NCI-H2227 treated with DMSO at 0.1 percent for 48 hours (cell line): ENCODE measurements around the gene AP2M1.
"Not testable (repeated sequence)": the region's sequence is repeated elsewhere in the genome, so short reads cannot be mapped to it uniquely, and the experiment has no call there.

ENCODE experiments used
- DNase-seq: peaks from one replicate; lab custom pipeline; 2025; lab: John Stamatoyannopoulos, UW

Gene AP2M1

DNA sequence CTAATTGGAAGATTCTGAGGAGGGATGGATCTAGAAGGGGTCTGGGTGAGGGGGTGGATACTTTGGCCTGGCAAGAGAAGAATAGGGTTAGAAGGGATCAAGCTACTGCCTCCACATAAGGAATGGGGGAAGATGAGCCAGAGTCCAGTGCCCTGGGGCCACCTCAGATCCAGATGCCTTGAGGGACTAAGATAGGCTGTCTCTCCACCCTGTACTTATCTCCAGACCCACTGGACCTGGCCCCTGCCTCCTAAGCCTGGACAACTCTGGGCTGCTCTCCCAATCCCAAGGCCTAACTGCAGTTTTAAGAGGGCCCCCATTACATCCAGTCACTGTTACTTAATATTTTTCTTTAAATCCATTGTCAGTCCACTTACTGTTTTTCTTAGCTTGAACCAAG, 17.4 kb upstream of the AP2M1 start:
- no peak for DNase-seq

DNA sequence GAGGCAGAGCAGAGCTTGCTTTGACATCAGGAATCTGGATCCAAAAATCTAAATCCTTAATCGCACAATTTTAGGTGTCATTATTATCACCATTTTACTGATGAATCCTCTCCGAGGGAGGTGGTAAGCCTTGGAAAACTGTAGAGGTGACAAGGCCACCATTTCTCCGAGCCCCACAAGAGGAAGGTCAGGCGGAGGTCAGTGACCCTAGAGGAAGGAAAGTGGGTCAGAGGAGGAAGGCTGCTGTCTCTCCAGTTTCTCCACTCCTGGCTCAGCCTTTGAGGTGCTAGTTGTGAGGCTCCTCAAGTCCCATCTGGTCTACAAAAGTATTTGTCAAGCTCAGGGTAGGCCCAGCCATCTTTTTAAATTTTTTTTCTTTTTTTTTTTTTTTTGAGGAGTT, 16.3 kb upstream of the AP2M1 start:
- DNase-seq: no peak

DNA sequence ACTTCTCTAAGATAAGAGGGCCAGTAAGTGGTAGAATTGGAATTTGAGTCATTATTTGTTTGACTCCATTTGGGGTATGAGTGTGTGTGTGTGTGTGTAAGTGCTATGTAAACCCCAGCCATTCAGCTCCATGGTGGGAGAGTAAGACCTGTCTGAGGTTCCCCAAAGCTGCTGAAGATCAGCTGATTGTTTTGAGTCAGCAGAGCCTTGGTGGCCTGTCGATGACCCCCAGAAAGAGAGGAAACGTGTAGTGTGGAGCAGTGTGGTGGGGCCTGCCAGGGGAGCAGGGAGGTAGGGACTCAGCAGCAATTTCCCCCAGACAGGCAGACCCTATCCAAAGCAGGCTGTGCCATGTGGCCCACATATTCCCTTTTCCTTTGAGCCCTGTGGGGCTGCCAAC, 14.2 kb upstream of the AP2M1 start:
- no peak for DNase-seq

DNA sequence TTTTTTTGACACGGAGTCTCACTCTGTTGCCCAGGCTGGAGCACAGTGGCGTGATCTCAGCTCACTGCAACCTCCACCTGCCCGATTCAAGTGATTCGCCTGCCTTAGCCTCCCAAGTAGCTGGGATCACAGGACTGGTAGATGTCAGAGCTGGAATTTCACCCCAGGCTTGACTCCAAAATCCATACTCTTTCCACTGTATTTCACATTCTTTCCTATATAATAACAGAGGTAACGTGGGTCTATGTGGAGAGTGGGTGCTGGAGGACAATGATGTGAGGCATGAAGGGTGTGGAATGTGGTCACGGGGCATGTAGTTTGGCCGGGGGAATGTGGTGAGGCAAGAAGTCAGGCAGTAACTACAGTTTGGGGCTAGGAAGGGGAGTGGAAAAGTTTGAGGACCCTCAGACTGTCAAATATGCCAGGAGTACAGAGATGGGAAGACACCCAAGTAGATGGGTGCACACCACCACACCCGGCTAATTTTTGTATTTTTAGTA, 12.0 kb upstream of the AP2M1 start:
- DNase-seq: not testable (repeated sequence)

DNA sequence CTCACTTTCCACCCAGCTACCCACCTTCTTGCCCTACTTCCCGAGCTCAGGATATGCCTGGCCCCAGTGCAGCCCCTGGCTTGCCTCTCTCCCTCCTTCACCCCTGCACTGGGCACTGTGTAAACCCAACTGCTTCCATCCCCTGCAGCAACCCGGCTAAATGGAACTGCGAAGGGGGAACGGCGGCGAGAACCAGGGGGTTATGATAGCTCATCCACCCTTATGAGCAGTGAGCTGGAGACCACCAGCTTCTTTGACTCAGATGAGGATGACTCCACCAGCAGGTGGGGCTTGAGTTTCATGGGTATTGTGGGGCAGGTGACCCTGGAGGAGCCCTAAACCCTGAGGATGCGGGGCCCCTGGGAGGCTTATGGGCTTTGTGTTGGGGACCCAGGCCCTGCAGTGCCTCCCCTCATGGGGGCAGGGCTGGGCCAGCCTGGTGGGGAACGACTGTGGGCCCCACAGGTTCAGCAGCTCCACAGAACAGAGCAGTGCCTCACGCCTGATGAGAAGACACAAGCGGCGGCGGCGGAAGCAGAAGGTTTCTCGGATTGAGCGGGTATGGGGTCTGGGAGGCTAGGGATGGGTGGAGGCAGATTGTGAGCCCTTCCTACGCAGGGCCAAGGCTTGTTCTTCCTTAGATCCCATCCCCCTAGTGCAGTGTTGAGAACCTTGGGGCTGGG, 9.9 kb upstream of the AP2M1 start:
- DNase-seq: no peak

DNA sequence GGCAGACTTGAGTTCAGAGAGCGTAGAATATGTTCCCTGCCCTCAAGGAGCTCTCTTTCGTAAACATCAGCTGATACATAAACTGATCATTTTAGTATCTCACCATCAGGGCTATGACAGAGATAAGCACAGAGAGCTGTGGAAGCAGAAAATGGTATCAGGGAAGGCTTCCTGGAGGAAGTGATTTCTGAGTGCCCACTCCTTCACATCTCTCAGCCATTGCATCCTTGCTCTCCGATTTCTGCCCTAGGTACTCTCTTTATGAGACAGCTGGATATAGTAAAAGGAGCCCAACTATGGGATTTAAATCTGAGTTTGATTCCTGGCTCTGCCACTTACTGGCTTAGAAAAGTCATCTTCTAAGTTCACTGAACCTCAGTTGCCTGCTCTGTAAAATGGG, 9.1 kb upstream of the AP2M1 start:
- no peak for DNase-seq

DNA sequence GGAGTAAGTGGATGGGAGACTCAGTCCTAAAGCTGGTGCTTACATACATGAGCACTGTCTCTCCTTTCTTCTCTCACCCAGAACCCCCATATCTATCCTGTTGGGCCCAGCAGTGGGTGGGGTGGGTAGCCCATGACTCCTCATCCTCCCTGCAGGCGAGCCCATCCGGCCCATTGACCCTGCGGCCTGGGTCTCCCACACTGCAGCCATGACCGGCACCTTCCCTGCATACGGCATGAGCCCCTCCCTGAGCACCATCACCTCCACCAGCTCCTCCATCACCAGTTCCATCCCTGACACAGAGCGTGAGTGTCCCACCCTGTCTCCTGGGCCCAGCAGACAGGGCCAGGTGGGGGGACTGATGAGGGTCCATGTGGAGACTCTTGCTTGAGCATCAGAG, 8.0 kb upstream of the AP2M1 start:
- DNase-seq: no peak

DNA sequence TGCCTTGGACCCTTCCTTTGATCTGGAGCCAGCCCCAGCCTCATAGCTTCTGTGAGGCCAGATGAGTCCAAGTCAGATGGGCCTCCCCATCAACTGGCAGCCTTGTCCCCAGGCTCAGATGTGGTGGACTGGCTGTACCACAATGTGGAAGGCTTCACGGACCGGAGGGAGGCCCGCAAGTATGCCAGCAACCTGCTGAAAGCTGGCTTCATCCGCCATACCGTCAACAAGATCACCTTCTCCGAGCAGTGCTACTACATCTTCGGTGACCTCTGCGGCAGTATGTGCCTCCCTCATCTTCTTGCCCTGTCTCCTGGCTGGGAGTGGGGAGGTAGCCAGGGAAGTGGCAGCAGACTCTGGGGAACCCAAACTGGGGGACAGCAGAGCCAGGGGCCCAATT, 6.9 kb upstream of the AP2M1 start:
- no peak for DNase-seq

DNA sequence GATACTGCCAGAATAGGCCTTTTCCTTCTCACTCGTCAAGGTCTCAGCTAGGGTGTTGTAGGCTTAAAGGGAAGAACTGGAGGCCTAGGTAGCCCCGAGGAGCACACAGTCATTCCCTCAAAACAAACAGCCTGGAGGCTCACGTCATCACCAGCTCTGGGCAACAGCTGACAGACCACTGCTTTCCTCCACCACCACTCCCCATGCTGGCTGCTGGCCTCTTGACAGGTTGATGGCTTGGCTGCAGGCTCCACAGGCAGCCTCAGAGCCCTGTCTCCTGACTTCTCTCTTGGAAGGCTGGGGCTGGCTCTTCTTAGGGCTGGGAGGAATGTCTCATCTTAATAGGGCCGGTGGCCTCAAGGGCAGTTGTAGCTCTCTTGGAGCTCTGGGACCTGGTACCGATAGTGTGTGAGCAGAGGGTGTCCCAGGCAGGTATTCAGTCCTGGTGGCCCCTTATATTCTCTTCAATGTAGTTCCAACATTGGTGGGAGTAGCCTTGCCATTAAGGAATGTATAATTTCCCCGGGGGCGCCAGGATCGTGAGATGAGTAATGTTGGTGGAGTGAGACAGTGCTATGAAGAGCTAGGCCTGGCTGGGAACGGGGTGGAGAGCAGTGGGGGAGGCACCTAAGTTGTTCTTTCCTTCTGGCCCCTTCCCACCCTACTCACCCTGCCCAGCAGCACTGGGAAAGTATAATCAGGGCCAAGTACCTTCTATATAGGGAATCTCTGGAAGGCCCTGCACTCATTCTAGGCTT, 6.1 kb upstream of the AP2M1 start:
- DNase-seq: no peak

DNA sequence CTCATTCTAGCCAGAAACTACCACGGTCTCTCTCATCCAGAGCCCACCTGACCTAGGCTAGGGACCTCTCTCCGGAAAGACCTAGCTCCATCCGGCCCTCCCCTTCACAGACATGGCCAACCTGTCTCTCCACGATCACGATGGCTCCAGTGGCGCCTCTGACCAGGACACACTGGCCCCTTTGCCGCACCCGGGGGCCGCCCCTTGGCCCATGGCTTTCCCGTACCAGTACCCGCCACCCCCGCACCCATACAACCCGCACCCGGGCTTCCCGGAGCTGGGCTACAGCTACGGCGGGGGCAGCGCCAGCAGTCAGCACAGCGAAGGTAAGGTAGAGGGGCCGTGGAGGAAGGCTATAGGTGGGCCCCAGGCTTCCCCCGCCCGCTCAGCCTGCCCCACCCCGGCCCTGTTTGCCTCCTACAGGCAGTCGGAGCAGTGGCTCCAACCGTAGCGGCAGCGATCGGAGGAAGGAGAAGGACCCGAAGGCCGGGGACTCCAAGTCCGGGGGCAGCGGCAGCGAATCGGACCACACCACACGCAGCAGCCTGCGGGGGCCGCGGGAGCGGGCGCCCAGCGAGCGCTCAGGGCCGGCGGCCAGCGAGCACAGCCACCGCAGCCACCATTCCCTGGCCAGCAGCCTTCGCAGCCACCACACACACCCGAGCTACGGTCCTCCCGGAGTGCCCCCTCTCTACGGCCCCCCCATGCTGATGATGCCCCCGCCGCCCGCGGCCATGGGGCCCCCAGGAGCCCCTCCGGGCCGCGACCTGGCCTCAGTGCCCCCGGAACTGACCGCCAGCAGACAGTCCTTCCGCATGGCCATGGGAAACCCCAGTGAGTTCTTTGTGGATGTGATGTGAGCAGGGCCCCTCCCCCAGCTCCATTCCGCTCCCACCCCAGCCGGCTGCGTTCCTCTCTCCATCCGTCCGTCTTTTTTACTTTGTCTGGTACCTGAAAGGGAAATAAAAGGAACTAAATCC, 4.5 kb upstream of the AP2M1 start:
- no peak for DNase-seq

DNA sequence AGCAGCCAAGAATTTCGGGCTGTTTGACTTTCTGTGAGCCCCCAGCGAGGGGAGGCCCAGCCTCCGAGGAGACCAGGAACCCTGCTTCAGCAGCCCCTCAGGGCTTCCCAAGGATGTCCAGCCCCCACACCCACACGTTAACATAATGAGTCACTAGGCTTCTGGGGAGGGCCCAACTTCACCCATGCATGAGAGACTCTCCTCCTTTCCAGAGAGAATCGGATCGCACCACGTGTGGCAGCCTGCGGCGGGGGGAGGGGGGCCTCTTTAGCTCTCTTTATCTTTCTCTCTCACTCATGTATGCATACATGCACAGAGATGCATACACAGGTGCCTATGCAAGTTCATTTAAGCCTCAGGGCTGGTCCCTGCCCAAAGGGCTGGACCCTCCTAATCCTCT, 3.1 kb upstream of the AP2M1 start:
- DNase-seq: no peak

DNA sequence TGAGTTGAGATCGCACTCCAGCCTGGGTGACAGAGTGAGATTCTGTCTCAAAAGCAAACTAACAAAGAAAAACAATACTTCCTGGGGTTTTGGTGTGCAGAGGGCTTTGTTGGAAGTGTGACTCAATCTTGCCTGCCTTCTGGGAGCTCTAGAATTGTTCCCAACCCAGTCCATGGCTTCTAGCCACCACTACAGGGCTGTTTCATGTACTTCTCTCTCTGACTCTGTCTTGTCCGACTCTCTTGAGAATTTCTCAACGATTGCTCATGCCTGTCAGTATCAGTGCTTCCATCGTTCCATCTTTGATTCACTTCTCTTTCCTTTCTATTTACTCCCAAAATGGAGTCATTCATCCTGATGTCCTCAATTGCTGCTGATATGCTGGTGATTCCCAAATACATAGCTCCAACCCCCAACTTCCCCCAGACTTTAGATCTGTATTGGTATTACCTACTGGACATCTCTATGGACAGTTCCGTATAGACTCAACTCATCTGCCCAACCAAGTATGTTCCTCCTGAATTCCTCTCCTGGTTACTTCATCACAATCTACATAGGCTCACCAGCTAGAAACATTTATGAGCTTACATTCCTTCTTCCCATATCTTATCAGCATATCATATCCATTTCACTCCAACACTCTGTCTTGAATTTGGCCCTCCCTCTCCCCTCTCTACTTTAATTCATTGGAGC, 1.8 kb upstream of the AP2M1 start:
- no peak for DNase-seq

DNA sequence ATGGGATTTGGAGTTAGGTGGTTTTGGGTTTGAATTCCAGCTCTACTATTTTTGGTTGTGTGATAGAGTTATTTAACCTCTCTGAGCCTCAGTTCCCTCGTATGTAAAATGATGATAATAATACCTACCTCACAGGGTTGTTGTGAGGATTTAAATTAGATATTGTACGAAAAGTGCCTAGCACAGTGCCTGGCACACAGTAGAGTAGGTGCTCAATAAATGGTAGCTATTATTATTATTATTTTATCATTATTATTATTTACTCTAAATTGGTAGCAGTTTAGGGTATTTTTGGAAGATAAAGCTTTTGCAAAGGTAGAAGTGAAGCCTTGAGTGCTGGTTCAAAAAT, 1.3 kb upstream of the AP2M1 start:
- DNase-seq: no peak

DNA sequence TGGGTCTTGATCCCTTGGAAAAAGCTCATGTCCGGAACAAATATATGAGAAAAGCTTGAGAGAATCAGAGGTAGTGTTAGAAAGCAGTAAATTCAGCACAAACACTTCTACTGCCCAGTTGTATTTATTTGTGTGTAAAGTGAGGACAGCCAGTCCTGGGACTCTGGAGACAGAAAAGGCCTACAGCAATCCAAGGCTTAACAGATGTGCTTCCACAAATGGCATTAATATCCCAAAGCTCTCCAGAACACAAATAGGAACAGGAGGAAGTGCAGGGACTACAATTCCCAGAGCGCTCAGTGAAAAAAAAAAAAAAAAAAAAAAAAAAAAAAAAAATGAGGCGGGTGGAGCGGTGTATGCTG, 390 bp upstream of the AP2M1 start:
- DNase-seq: no peak

DNA sequence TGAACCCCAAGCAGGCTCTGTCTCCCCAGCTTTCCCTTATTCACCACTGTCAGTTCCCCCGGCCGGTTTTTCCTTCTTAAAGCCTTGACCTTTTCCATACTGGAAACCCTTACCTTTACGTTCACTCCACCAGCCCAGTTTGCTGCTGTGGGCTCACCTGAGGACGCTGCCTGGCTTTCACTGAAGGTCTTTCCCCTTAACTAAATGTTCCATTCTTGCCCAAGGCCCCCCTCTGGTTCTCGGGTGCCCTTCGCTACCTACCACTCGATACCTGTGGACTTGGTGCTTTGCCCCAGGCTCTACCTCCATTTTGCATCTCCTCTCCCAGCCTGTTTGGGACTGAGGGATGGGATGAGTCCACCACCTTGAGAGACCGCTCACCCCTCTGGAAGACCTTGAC, 851 bp downstream of the AP2M1 start:
- no peak for DNase-seq

DNA sequence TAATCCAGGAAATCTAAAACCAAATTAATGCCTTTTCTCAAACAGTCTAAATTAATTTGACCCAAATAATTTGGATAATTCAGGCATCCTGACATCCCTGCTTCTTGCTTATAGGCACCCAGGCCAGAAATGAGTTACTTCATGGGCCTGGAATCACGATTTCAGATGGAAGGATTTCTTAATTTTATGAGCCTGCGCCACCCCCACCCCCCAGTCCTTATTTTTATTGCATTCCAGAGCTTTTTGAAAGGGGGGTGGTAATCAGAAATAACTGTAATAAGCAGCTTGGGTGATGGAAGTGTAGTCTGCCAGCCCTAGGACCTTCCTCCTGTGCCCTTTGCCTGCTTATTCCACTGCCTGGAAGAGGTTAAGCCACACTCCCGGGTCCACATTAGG, 1.3 kb downstream of the AP2M1 start:
- DNase-seq: no peak

DNA sequence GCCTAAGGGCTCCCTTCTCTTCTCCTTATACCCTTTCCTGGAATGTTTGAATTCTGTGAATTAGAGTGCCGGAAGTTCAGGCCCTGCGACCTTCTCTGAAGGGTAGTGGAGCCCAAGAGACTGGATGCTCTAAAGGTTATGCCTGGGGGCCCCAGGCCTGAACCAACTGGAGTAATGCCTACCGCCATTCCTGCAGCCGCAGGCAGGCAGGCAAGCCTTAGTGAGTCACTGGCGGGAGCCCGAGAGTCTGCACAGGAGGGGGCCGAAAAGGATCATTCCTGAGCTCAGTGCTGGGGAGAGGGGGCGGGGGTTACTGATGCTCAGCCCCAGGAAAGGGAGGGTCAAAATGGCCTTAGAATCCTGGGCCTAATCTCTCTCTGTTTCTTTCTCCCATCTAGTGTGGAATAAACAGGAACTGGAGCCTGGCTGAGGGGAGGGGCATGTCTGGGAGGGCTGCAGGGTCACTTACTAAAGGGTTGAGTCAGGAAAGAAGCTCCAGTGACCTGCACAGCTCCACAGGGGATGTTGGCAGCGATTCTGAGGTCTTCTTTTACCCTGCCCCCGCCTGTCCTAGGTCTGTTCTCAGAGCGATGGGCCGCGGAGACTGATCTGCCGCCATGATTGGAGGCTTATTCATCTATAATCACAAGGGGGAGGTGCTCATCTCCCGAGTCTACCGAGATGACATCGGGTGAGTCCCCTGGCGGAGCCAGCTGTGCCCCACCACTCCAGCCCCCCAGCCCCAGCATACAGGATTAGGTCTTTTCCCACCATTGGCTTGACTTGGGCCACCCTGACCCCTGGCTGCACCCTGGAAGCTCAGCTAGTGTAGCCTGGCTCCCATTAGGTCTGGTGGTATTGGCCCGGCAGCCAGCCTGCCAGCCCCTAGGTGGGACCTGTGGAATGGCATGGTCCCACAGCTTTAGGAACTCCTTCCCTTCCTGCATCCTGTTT, 2.0 kb downstream of the AP2M1 start:
- peak; percentile 78 for DNase-seq

DNA sequence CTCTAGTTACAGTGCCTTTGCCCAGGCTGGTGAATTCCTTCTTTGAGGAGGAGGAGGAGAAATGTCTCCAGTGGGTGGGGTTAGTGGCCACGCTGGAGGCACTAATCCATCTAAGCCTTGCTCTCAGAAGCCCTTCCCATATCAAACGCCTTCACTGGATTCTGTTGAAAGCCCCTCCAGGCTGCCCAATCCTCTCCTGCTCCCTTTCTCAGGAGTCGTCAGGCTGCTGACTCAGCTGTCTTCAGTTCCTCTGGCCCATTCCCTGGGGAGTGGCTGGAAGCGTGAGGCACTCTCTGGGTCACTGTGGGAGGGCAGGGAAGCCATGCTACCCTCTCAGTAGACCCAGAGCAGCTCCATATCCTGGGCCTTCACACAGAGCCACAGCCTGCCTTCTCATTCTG, 2.7 kb downstream of the AP2M1 start:
- DNase-seq: no peak

DNA sequence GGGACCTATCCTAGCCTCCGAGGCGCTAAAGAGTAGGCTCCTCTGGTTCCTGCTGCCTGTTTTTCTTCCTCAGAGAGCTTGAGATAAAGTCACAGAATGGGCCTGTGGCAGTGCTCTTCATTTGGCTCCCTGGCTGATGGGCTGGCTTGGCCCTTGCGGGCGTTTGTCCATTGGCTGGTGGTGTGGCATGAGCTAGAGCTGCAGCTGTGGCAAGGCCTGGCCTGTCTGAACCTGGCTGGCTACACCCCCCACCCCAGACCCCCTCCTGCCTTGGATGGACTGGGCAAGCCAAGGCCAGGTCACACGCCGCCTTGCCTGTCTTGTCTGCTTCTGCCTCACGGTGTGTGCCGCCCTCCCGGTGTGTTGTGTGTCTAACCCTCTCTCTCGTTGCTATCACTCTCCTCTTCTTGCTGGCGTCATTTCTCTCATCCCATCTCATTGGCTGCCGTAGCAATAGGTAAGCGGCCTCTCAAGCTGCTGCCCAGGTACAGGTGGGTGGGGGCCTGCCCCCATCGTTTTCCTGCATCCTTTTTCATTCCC, 3.2 kb downstream of the AP2M1 start:
- DNase-seq: no peak

DNA sequence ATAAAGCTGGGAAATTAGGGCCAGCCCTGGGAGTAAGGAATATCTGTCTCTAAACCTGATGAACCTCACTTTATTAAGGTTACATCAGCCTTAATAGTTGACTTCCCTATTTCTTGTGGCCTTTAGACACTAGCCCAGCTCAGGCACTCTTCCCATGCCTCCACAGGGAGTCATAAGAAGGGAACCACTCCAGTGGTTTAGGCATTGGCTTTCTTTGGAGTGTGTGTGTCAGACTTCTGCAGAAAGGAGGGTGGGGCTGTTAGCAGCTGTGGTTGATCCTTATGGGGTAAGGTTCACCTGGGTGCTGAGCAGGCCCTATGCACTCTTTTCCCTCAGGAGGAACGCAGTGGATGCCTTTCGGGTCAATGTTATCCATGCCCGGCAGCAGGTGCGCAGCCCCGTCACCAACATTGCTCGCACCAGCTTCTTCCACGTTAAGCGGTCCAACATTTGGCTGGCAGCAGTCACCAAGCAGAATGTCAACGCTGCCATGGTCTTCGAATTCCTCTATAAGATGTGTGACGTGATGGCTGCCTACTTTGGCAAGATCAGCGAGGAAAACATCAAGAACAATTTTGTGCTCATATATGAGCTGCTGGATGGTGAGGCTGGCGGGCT, 4.0 kb downstream of the AP2M1 start:
- no peak for DNase-seq
